ENCODE data around the gene MRPS34. TPM values are rescaled to one million over a fixed set of nuclear protein-coding genes. Genes with fewer than 3 reads are reported as not detected.

The MRPS34 gene
- total and polyA plus RNA-seq, 10 of the 15 experiments (the other 5 are each of a cell fraction or from before 2014, with no cell fraction given) = 3.6 to 285 (median 147) TPM

DNA sequence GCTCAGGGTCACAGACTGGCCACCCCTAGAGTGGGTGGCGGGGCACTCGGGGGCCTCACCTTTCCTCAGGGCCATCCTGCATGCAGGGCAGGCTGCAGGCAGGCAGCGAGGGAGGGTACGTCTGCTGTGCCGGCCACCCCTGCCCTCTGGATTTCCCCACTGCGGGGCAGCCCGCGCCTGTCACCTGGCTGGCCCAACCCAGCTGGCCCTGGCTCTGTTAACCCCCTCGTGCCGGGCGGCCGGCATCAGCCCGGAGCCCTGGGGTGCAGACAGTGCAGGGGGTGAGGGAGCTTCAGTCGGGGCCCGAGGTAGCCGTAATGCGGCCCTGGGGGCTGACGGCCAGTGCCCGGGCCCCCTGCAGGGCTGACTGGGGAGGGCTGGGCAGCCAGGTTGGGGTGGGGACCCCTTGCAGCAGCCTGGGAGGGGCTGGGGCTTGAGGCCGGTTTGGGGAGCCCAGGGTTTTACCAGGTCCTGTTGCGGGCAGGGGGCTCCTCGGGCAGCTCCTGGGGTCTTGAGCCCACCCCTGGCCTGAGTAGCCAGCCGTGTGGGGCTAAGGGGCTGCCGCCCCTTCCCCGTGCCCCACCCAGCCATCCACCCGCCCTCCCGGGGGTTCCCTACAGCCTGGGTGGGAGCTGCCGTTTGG is 20.8 kb upstream of the MRPS34 start, which contains the start of gene IGFALS (continued):
- TF ChIP-seq MYC (IDR thresholded peaks at IDR 0.05; ENCODE audit: insufficient read depth, insufficient read length, insufficient replicate concordance, low read length, severe bottlenecking) = no peak
- TF ChIP-seq, protein P1, sequence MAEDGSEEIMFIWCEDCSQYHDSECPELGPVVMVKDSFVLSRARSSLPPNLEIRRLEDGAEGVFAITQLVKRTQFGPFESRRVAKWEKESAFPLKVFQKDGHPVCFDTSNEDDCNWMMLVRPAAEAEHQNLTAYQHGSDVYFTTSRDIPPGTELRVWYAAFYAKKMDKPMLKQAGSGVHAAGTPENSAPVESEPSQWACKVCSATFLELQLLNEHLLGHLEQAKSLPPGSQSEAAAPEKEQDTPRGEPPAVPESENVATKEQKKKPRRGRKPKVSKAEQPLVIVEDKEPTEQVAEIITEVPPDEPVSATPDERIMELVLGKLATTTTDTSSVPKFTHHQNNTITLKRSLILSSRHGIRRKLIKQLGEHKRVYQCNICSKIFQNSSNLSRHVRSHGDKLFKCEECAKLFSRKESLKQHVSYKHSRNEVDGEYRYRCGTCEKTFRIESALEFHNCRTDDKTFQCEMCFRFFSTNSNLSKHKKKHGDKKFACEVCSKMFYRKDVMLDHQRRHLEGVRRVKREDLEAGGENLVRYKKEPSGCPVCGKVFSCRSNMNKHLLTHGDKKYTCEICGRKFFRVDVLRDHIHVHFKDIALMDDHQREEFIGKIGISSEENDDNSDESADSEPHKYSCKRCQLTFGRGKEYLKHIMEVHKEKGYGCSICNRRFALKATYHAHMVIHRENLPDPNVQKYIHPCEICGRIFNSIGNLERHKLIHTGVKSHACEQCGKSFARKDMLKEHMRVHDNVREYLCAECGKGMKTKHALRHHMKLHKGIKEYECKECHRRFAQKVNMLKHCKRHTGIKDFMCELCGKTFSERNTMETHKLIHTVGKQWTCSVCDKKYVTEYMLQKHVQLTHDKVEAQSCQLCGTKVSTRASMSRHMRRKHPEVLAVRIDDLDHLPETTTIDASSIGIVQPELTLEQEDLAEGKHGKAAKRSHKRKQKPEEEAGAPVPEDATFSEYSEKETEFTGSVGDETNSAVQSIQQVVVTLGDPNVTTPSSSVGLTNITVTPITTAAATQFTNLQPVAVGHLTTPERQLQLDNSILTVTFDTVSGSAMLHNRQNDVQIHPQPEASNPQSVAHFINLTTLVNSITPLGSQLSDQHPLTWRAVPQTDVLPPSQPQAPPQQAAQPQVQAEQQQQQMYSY (CRISPR knock-in tag; IDR thresholded peaks at IDR 0.05) = no peak

DNA sequence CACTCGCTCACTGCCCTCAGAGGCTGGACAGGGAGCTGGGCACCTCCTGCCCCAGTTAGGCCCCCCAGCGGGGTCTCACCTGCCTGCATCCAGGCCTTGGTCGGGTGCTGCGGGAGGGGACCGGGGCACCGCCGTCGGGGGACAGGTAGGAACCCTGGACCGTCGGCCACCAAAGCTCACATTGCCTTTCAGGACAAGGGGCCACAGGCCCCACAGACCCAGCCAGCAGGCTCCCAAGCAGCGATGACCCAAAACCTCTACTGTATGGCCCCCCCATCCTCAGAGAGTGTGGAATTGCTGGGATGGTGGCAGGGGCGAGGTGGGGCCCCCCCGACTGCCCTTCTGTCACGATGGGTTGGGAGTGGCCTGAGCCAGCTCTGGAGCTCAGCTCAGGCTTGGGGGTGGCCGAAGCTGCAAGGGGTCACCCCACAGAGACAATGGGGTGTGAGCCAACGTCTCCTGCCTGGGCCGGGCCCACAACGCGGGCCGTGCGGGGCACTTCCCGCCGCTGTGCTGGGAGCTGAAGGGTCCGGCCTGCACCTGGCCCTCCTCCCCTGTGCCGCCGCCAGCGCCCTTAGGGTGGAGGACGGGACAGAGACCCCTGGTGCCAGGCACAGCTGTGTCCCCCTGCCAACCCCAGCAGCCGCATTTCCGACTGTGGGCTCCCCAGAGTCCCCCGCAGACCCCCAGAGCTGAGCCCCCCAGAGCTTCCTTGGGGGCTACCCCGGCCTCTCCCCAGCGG is 20.1 kb upstream of the MRPS34 start:
- no TSS peak for BruUV-seq (replicated peaks)
- ChIA-PET POLR2A (no interaction called here), CTCF (no interaction called here), SMC1A (ENCODE audit: uncharacterized antibody, unreplicated experiment) (no interaction called here), RAD21 (ENCODE audit: unreplicated experiment) (no interaction called here)
- WGBS (ENCODE audit: insufficient coverage, insufficient replicate concordance, low lambda C conversion rate, missing lambda C conversion rate) = 94% methylated on average over 33 of the region's 33 CpGs
- intact Hi-C loops (cut with micrococcal nuclease; ENCODE audit: unreplicated experiment) (no loop called here), in situ Hi-C loops (cut with MboI) (no loop called here)
- FAIRE-seq = no peak
- H3K27me3 ChIP-seq (replicated peaks in 1 of 2; ENCODE audit: control insufficient read depth in 2 of 2, insufficient read depth in 2 of 2, low read length in 1 of 2) = no peaks in the 10 kb centered on the region
- no peak overlapping the region for H3K27ac ChIP-seq (ENCODE audit: control insufficient read depth, insufficient read depth)
- no peaks in the 10 kb centered on the region for H4K20me1 ChIP-seq (ENCODE audit: control insufficient read depth, insufficient read depth)
- no peak overlapping the region for H3K4me3 ChIP-seq
- H3K9ac ChIP-seq (ENCODE audit: control insufficient read depth, insufficient read depth, low read length) = no peak overlapping the region
- no peaks in the 10 kb centered on the region for H3K79me2 ChIP-seq (ENCODE audit: control insufficient read depth, insufficient read depth, low read length)
- H3K9me3 ChIP-seq (replicated peaks; ENCODE audit: control insufficient read depth, insufficient read depth, low read length) = no peaks in the 10 kb centered on the region; the same call in 2 of the 3 replicates
- ATAC-seq = no peak
- DNase-seq (ENCODE audit: low read depth, low spot score) = no peak
- no peak overlapping the region for H3K4me2 ChIP-seq (ENCODE audit: control insufficient read depth, insufficient read depth)
- H3K4me1 ChIP-seq (ENCODE audit: control insufficient read depth, insufficient read depth, low read length) = no peaks in the 10 kb centered on the region
- H2AFZ ChIP-seq (ENCODE audit: control insufficient read depth, low read depth, low read length) = no peak overlapping the region
- peaks cover 0 to 7% of the 10 kb centered on the region in 2 experiments; a peak in 3 of 4 replicates for H3K36me3 ChIP-seq (ENCODE audit: control insufficient read depth in 2 of 2, insufficient read depth in 2 of 2, low read length in 1 of 2)
- TF ChIP-seq, protein P2, sequence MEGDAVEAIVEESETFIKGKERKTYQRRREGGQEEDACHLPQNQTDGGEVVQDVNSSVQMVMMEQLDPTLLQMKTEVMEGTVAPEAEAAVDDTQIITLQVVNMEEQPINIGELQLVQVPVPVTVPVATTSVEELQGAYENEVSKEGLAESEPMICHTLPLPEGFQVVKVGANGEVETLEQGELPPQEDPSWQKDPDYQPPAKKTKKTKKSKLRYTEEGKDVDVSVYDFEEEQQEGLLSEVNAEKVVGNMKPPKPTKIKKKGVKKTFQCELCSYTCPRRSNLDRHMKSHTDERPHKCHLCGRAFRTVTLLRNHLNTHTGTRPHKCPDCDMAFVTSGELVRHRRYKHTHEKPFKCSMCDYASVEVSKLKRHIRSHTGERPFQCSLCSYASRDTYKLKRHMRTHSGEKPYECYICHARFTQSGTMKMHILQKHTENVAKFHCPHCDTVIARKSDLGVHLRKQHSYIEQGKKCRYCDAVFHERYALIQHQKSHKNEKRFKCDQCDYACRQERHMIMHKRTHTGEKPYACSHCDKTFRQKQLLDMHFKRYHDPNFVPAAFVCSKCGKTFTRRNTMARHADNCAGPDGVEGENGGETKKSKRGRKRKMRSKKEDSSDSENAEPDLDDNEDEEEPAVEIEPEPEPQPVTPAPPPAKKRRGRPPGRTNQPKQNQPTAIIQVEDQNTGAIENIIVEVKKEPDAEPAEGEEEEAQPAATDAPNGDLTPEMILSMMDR (IDR thresholded peaks at IDR 0.05 in 2 of 3, conservative IDR thresholded peaks at IDR 0.05 in 1 of 3; ENCODE audit: control insufficient read depth in 2 of 3, extremely low read depth in 1 of 3, insufficient read depth in 1 of 3, low read depth in 3 of 3, low read length in 3 of 3) = no peak
- TF ChIP-seq CHD1 (IDR thresholded peaks at IDR 0.05; ENCODE audit: low read depth, low read length) (no peak), BMI1 (IDR thresholded peaks at IDR 0.05; ENCODE audit: borderline replicate concordance) (no peak), EGR1 (IDR thresholded peaks at IDR 0.05; ENCODE audit: borderline replicate concordance in 1 of 2, low read depth in 2 of 2, low read length in 2 of 2) (no peak)
- TF ChIP-seq, protein P3, sequence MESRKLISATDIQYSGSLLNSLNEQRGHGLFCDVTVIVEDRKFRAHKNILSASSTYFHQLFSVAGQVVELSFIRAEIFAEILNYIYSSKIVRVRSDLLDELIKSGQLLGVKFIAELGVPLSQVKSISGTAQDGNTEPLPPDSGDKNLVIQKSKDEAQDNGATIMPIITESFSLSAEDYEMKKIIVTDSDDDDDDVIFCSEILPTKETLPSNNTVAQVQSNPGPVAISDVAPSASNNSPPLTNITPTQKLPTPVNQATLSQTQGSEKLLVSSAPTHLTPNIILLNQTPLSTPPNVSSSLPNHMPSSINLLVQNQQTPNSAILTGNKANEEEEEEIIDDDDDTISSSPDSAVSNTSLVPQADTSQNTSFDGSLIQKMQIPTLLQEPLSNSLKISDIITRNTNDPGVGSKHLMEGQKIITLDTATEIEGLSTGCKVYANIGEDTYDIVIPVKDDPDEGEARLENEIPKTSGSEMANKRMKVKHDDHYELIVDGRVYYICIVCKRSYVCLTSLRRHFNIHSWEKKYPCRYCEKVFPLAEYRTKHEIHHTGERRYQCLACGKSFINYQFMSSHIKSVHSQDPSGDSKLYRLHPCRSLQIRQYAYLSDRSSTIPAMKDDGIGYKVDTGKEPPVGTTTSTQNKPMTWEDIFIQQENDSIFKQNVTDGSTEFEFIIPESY (IDR thresholded peaks at IDR 0.05) = no peak
- TF ChIP-seq, protein P4, sequence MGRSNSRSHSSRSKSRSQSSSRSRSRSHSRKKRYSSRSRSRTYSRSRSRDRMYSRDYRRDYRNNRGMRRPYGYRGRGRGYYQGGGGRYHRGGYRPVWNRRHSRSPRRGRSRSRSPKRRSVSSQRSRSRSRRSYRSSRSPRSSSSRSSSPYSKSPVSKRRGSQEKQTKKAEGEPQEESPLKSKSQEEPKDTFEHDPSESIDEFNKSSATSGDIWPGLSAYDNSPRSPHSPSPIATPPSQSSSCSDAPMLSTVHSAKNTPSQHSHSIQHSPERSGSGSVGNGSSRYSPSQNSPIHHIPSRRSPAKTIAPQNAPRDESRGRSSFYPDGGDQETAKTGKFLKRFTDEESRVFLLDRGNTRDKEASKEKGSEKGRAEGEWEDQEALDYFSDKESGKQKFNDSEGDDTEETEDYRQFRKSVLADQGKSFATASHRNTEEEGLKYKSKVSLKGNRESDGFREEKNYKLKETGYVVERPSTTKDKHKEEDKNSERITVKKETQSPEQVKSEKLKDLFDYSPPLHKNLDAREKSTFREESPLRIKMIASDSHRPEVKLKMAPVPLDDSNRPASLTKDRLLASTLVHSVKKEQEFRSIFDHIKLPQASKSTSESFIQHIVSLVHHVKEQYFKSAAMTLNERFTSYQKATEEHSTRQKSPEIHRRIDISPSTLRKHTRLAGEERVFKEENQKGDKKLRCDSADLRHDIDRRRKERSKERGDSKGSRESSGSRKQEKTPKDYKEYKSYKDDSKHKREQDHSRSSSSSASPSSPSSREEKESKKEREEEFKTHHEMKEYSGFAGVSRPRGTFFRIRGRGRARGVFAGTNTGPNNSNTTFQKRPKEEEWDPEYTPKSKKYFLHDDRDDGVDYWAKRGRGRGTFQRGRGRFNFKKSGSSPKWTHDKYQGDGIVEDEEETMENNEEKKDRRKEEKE (IDR thresholded peaks at IDR 0.05) = no peak

All from GM12878 (cell line).